Uterus (tissue), 4 donors: ENCODE measurements around the gene PTPMT1. TPM values are rescaled to one million over a fixed set of nuclear protein-coding genes. Genes with fewer than 3 reads are reported as not detected.

Experiments used
- DNase-seq, 2 donors: peaks; one replicate each; pipeline ENCODE4 v3.0.0-alpha.2; 2019 to 2020
- H3K27ac ChIP-seq, 2 donors: fragments of 200-600 bp; sonication (generic); 1 replicate in 1 of 2; 2 replicates in 1 of 2; pipeline ENCODE4 v1.5.1; 2016 to 2018
- H3K27me3 ChIP-seq, 2 donors: fragments of 200-600 bp; sonication (generic); one replicate each; pipeline ENCODE4 v1.5.1; 2018 to 2019; ENCODE audit warnings: control low read depth in 1 of 2
- H3K36me3 ChIP-seq, 2 donors: fragments of 200-600 bp; sonication (generic); one replicate each; pipeline ENCODE4 v1.5.1; 2019; ENCODE audit warnings: control low read depth in 1 of 2
- H3K4me1 ChIP-seq, 2 donors: fragments of 200-600 bp; sonication (generic); one replicate each; pipeline ENCODE4 v1.5.1; 2018 to 2019; ENCODE audit warnings: control low read depth in 1 of 2
- H3K4me3 ChIP-seq, 2 donors: fragments of 200-600 bp; sonication (generic); 1 replicate in 1 of 2; 2 replicates in 1 of 2; pipeline ENCODE4 v1.5.1; 2018 to 2019; ENCODE audit warnings: mild to moderate bottlenecking in 1 of 2
- H3K9me3 ChIP-seq, 2 donors: fragments of 200-600 bp; sonication (generic); one replicate each; pipeline ENCODE4 v1.5.1; 2019; ENCODE audit warnings: control low read depth in 1 of 2
- CTCF ChIP-seq, 4 experiments: fragments of 200-600 bp in 2 of 4; fragments of 450-650 bp in 2 of 4; sonication (generic) in 2 of 4; IDR thresholded peaks; one replicate each; pipeline ENCODE4 v1.5.1; 2016 to 2019; ENCODE audit warnings: antibody characterized with exemption in 4 of 4, mild to moderate bottlenecking in 2 of 4, moderate library complexity in 1 of 4
- POLR2A ChIP-seq, 2 donors: fragments of 450-650 bp; IDR thresholded peaks; one replicate each; pipeline ENCODE4 v1.6.1; 2016; ENCODE audit warnings: antibody characterized with exemption in 2 of 2, mild to moderate bottlenecking in 1 of 2, moderate library complexity in 1 of 2
- intact Hi-C: fragments of 100-400 bp; cut with DNase I; formaldehyde crosslinking; loops from one replicate; pipeline ENCODE4 v1.15.1; 2023; ENCODE audit warnings: low total_unique reads
- total RNA-seq, 4 donors: library from RNA; depleted of rRNA in 3 of 4; stranded (reverse); fragments of >200 nt in 3 of 4; gene quantifications; one replicate each; pipeline versions ENCODE4 v1.1.0 to v1.2.4, GENCODE V29; 2014 to 2023
- donor health status: DM: yes; HTN: yes; CAD: no.

The PTPMT1 gene
- total RNA-seq, 4 donors from 2014 or later, result 28.5 to 74.4 (median 48.7) TPM

- no peaks in the 10 kb centered on the region for H3K9me3 ChIP-seq
- peaks cover 10 to 12% of the 10 kb centered on the region in 2 donors for H3K4me1 ChIP-seq
- intact Hi-C loops, result no loop called here
- H3K36me3 ChIP-seq, result no peaks in the 10 kb centered on the region
- peak overlapping the region in 1 of 2 donors; percentile 52 for H3K27ac ChIP-seq
- H3K4me3 ChIP-seq, result no peak overlapping the region
- TF ChIP-seq CTCF (IDR thresholded peaks at IDR 0.05), result no peak
- TF ChIP-seq POLR2A (IDR thresholded peaks at IDR 0.05), result no peak
- no peak for DNase-seq
- no peaks in the 10 kb centered on the region for H3K27me3 ChIP-seq
Measured at GRCh38 chr11:47531666-47532065, 33.7 kb upstream of the PTPMT1 start.

- TF ChIP-seq POLR2A (IDR thresholded peaks at IDR 0.05) (no peak), CTCF (IDR thresholded peaks at IDR 0.05) (no peak)
- Histone ChIP-seq H3K27ac (peak overlapping the region; percentile 27 to 52), H3K27me3 (no peaks in the 10 kb centered on the region), H3K4me3 (no peak overlapping the region), H3K9me3 (no peaks in the 10 kb centered on the region), H3K4me1 (peaks cover 10 to 17% of the 10 kb centered on the region in 2 donors), H3K36me3 (no peaks in the 10 kb centered on the region)
- no peak for DNase-seq
- intact Hi-C loops, result no loop called here
Measured at GRCh38 chr11:47532597-47533213, 32.7 kb upstream of the PTPMT1 start.

GRCh38 chr11:47533690-47534151 is 31.7 kb upstream of the PTPMT1 start:
- Histone ChIP-seq H3K27ac (peak overlapping the region in 1 of 2 donors; percentile 52), H3K4me1 (peaks cover 10 to 17% of the 10 kb centered on the region in 2 donors), H3K27me3 (no peaks in the 10 kb centered on the region), H3K9me3 (no peaks in the 10 kb centered on the region), H3K4me3 (no peak overlapping the region), H3K36me3 (no peaks in the 10 kb centered on the region)
- no peak for TF ChIP-seq POLR2A (IDR thresholded peaks at IDR 0.05)
- TF ChIP-seq CTCF (IDR thresholded peaks at IDR 0.05), result no peak
- DNase-seq, result no peak
- intact Hi-C loops, result no loop called here

DNA sequence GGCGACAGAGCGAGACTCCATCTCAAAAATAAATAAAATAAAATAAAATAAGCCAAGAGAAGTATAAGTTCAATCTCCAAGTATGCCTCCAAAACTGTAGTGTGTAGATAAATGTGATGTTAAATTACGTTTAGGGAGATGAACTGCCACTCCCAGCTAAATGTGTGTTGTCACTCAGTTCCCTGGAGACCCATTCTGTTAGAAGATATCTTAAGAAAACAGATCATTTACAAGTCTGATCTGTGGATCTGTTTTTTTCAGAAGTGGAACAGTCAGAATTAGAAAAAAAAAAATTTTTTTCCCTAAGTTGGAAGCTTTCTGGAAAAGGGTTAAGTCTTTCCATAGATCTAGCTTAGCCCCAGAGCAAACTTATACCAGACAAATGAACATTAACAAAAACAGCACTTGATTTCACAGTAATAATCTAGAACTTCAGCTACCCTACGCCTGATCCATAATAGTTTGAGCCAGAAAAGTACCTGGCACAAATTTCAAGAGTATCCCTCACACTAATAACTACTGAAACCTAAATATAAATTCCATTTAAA is 30.6 kb upstream of the PTPMT1 start:
- TF ChIP-seq CTCF (IDR thresholded peaks at IDR 0.05) (no peak), POLR2A (IDR thresholded peaks at IDR 0.05) (no peak)
- peaks cover 15 to 23% of the 10 kb centered on the region in 2 donors for H3K4me1 ChIP-seq
- no peak overlapping the region for H3K27ac ChIP-seq
- no peak overlapping the region for H3K4me3 ChIP-seq
- H3K9me3 ChIP-seq, result no peaks in the 10 kb centered on the region
- intact Hi-C loops, result no loop called here
- no peak for DNase-seq
- no peaks in the 10 kb centered on the region for H3K36me3 ChIP-seq
- H3K27me3 ChIP-seq, result no peaks in the 10 kb centered on the region

DNA sequence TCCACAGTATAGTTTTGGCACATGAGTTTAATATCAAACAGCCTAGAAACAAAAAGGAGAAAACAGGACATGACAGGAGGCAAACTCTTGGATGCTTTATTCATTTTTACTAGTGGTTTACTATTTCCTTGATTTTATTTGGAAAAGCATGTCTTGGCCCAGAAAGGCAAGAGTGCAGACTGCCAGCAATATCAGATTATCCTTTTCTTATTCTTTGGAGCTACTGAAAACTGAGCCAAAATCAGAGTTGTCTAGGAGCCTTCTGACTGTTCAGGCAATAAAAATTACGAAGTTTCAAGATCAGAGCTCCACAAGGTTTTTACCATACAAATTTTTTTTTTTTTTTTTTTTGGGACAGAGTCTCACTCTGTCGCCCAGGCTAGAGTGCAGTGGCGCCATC is 28.5 kb upstream of the PTPMT1 start:
- Histone ChIP-seq H3K9me3 (no peaks in the 10 kb centered on the region), H3K27me3 (no peaks in the 10 kb centered on the region), H3K4me1 (peaks cover 15 to 23% of the 10 kb centered on the region in 2 donors), H3K27ac (peak overlapping the region in 1 of 2 donors; percentile 35), H3K36me3 (no peaks in the 10 kb centered on the region), H3K4me3 (no peak overlapping the region)
- TF ChIP-seq POLR2A (IDR thresholded peaks at IDR 0.05) (no peak), CTCF (IDR thresholded peaks at IDR 0.05) (no peak)
- no peak for DNase-seq
- intact Hi-C loops, result no loop called here
